Measurements from ENCODE around the gene PHYHIPL. TPM values are rescaled to one million over a fixed set of nuclear protein-coding genes. Genes with fewer than 3 reads are reported as not detected.

The PHYHIPL gene
- total and polyA plus RNA-seq, 2 donors (not counting 3 experiments of a cell fraction or from before 2014, with no cell fraction given): not detected

GRCh38 chr10:59135275-59135674, 41.2 kb upstream of the PHYHIPL start:
- no peaks in the 10 kb centered on the region for H3K79me2 ChIP-seq (ENCODE audit: control insufficient read depth, insufficient read depth, low read length)
- no peak overlapping the region for H3K27ac ChIP-seq (ENCODE audit: insufficient read depth, low read depth, low read length)
- no peak overlapping the region for H3K4me3 ChIP-seq (replicated peaks in 1 of 3; ENCODE audit: insufficient read depth in 1 of 3, low read depth in 1 of 3, low read length in 3 of 3)
- CTCF ChIA-PET: no interaction called here
- H3K9me1 ChIP-seq (replicated peaks; ENCODE audit: control insufficient read depth, extremely low read depth, insufficient read depth, low read length): no peaks in the 10 kb centered on the region
- H2AFZ ChIP-seq (ENCODE audit: low read depth, low read length): no peak overlapping the region
- FAIRE-seq (no peak), DNase-seq (ENCODE audit: low read depth, low spot score) (no peak)
- no peak overlapping the region for H3K9ac ChIP-seq (replicated peaks; ENCODE audit: extremely low read depth, insufficient read depth, low read length)
- intact Hi-C loops (cut with micrococcal nuclease) (no loop called here), dilution Hi-C loops (cut with MboI; ENCODE audit: extremely low pct_ligation_motif_present, low sequenced_read_pairs) (no loop called here)
- BruUV-seq (replicated peaks): no TSS peak
- no peaks in the 10 kb centered on the region for H3K4me1 ChIP-seq (ENCODE audit: control insufficient read depth, extremely low read depth, insufficient read depth, low read length)
- H3K9me3 ChIP-seq (replicated peaks; ENCODE audit: control insufficient read depth, insufficient read depth, low read length): no peaks in the 10 kb centered on the region
- no peak overlapping the region for H3K4me2 ChIP-seq (ENCODE audit: insufficient read depth, low read length)
- POLR2A ChIA-PET: no interaction called here
- no peak for TF ChIP-seq EZH2 (IDR thresholded peaks at IDR 0.05; ENCODE audit: borderline replicate concordance, low read depth, low read length, severe bottlenecking)
- TF ChIP-seq FOS (IDR thresholded peaks at IDR 0.05; ENCODE audit: borderline replicate concordance, insufficient read depth, low read length): no peak
- TF ChIP-seq POLR2AphosphoS5 (IDR thresholded peaks at IDR 0.05; ENCODE audit: insufficient read depth, low read depth, low read length): no peak
- no peak for TF ChIP-seq POLR2A (IDR thresholded peaks at IDR 0.05; ENCODE audit: low read depth, low read length)
- no peak for TF ChIP-seq CTCF (IDR thresholded peaks at IDR 0.05; ENCODE audit: extremely low read depth in 1 of 2, insufficient read depth in 1 of 2, low read depth in 1 of 2, low read length in 2 of 2)
- TF ChIP-seq JUN (IDR thresholded peaks at IDR 0.05; ENCODE audit: borderline replicate concordance, insufficient read depth, insufficient read length, low read depth): no peak
- no peak for TF ChIP-seq MYC (IDR thresholded peaks at IDR 0.05; ENCODE audit: low read depth, low read length)
- TF ChIP-seq GATA2 (IDR thresholded peaks at IDR 0.05; ENCODE audit: insufficient read depth, insufficient read length, low read depth, low read length): no peak
- no peak for TF ChIP-seq MAX (IDR thresholded peaks at IDR 0.05; ENCODE audit: insufficient read depth, insufficient read length)
- H4K20me1 ChIP-seq (replicated peaks; ENCODE audit: control insufficient read depth, extremely low read depth, insufficient read depth, low read length): no peaks in the 10 kb centered on the region
- no peaks in the 10 kb centered on the region for H3K27me3 ChIP-seq (ENCODE audit: control insufficient read depth in 2 of 2, insufficient read depth in 2 of 2, low read length in 2 of 2)
- no peaks in the 10 kb centered on the region for H3K36me3 ChIP-seq (ENCODE audit: control insufficient read depth in 2 of 2, extremely low read depth in 1 of 2, insufficient read depth in 2 of 2, low read length in 2 of 2)

Measured in endothelial cell of umbilical vein (primary cell).